Measurements from ENCODE around the gene ARGLU1. TPM values are rescaled to one million over a fixed set of nuclear protein-coding genes. Genes with fewer than 3 reads are reported as not detected.

ARGLU1 gene
- total RNA-seq, 1 experiment from 2014 or later, result 96.9 TPM

GRCh38 chr13:106548064-106548696 lies 19.8 kb downstream of the ARGLU1 start:
- Histone ChIP-seq H3K79me2 (ENCODE audit: insufficient read depth, low read length) (peaks cover 11% of the 10 kb centered on the region), H2BK20ac (ENCODE audit: low read depth, low read length, poor library complexity, severe bottlenecking) (no peak overlapping the region)

More at GRCh38 chr13:106548064-106548696, 19.8 kb downstream of the ARGLU1 start:
- H3K23ac ChIP-seq (ENCODE audit: insufficient read length, low read depth, low read length), result no peak overlapping the region
- Mint-ChIP-seq H3K27me3 (ENCODE audit: low read depth) (no peaks in the 10 kb centered on the region), H3K4me3 (no peak overlapping the region), H3K9me3 (no peaks in the 10 kb centered on the region), H3K36me3 (ENCODE audit: insufficient read depth in 1 of 3, low read depth in 3 of 3) (peaks cover 30 to 50% (median 41%) of the 10 kb centered on the region in 3 experiments), H3K4me1 (no peaks in the 10 kb centered on the region), H3K27ac (no peak overlapping the region)
- no peak for TF ChIP-seq CTCF (conservative IDR thresholded peaks at IDR 0.05)
- H3K4ac ChIP-seq (ENCODE audit: low read depth, low read length), result no peak overlapping the region
- H3K27me3 ChIP-seq (ENCODE audit: insufficient read depth, low read length), result no peaks in the 10 kb centered on the region
- no peak overlapping the region for H4K8ac ChIP-seq (replicated peaks; ENCODE audit: insufficient read length, low read depth, low read length)
- no peak overlapping the region for H3K18ac ChIP-seq (ENCODE audit: insufficient read length, low read depth, low read length)
- H3K4me2 ChIP-seq (ENCODE audit: insufficient read depth, insufficient read length, low read length), result no peak overlapping the region
- no peaks in the 10 kb centered on the region for H4K20me1 ChIP-seq (ENCODE audit: control insufficient read depth, insufficient read depth, insufficient read length)
- H2BK5ac ChIP-seq (ENCODE audit: insufficient read length, low read length), result no peak overlapping the region
- H3K23me2 ChIP-seq (ENCODE audit: insufficient read length, low read depth, low read length, poor library complexity, severe bottlenecking), result no peaks in the 10 kb centered on the region
- no peak overlapping the region for H2BK12ac ChIP-seq (ENCODE audit: insufficient read length, low read depth, low read length)
- no peak overlapping the region for H3K9ac ChIP-seq (ENCODE audit: extremely low read depth, insufficient read length, low read length)
- WGBS (ENCODE audit: extremely low coverage, insufficient read length, low lambda C conversion rate), result no CpG with 5 or more reads among the region's 3 CpGs
- no peak overlapping the region for H2AFZ ChIP-seq (ENCODE audit: low read length)
- no peaks in the 10 kb centered on the region for H3K9me3 ChIP-seq (ENCODE audit: control insufficient read depth, low read depth, low read length)
- H3K56ac ChIP-seq (ENCODE audit: insufficient read length, low read depth, low read length), result no peak overlapping the region
- DNase-seq, result no peak
- no peak overlapping the region for H2BK120ac ChIP-seq (ENCODE audit: low read depth, low read length, poor library complexity, severe bottlenecking)
- H3K27ac ChIP-seq (ENCODE audit: insufficient read length, low read depth, low read length), result no peak overlapping the region
- no peak overlapping the region for H4K91ac ChIP-seq (ENCODE audit: insufficient read length, low read depth, low read length)
- H3K79me1 ChIP-seq (ENCODE audit: insufficient read depth, low read depth, low read length, poor library complexity, severe bottlenecking), result peaks cover 3% of the 10 kb centered on the region
- no peak overlapping the region for H3T11ph ChIP-seq (ENCODE audit: low read length)
- no peaks in the 10 kb centered on the region for H3K4me1 ChIP-seq (ENCODE audit: insufficient read depth, low read length)
- H2BK15ac ChIP-seq (ENCODE audit: low read depth, low read length), result no peak overlapping the region
- H3K14ac ChIP-seq (ENCODE audit: insufficient read depth, low read length), result no peak overlapping the region
- H2AK5ac ChIP-seq (ENCODE audit: insufficient read length, low read length), result no peak overlapping the region
- H4K5ac ChIP-seq (ENCODE audit: insufficient read length, low read depth, low read length), result no peak overlapping the region
